Large intestine (tissue), 3 donors: ENCODE data around the gene MCL1. TPM values are rescaled to one million over a fixed set of nuclear protein-coding genes. Genes with fewer than 3 reads are reported as not detected.

Experiments used
- DNase-seq, 2 donors: peaks; one replicate each; pipeline versions ENCODE4 v3.0.0 to v3.0.0-alpha.2; 2013
- H3K27ac ChIP-seq: one replicate; pipeline ENCODE4 v1.5.1; 2013; ENCODE audit warnings: low read length
- H3K27me3 ChIP-seq: 2 replicates; pipeline ENCODE4 v1.6.1; 2013; ENCODE audit warnings: low read length; ENCODE audit not compliant: control insufficient read depth, insufficient read depth
- H3K36me3 ChIP-seq: 2 replicates; pipeline ENCODE4 v1.6.1; 2013; ENCODE audit warnings: low read length; ENCODE audit not compliant: control insufficient read depth, insufficient read depth
- H3K4me1 ChIP-seq: one replicate; pipeline ENCODE4 v1.6.1; 2013; ENCODE audit warnings: low read length; ENCODE audit not compliant: control insufficient read depth, insufficient read depth
- H3K4me3 ChIP-seq: one replicate; pipeline ENCODE4 v1.5.1; 2013; ENCODE audit warnings: low read length
- H3K9me3 ChIP-seq: one replicate; pipeline ENCODE4 v1.6.1; 2013; ENCODE audit warnings: mild to moderate bottlenecking, low read depth, low read length, moderate library complexity; ENCODE audit not compliant: control insufficient read depth
- WGBS: methylation state at CpG from one replicate; pipeline ENCODE4 v1.1.5; 2013; ENCODE audit warnings: low lambda C conversion rate; ENCODE audit not compliant: insufficient coverage; 5-methylcytosine and 5-hydroxymethylcytosine counted together
- polyA plus RNA-seq: library from polyadenylated mRNA; unstranded; fragments of 120-200 nt; gene quantifications from one replicate; pipeline ENCODE4 v1.2.1, GENCODE V29; 2013

The MCL1 gene
- polyA plus RNA-seq, 1 donor = 225 TPM

GRCh38 chr1:150537732-150538684 is 41.4 kb downstream of the MCL1 start:
- Histone ChIP-seq H3K36me3 (no peaks in the 10 kb centered on the region), H3K9me3 (no peaks in the 10 kb centered on the region), H3K27me3 (no peaks in the 10 kb centered on the region), H3K4me1 (peaks cover 9% of the 10 kb centered on the region), H3K27ac (no peak overlapping the region), H3K4me3 (no peak overlapping the region)
- WGBS = no CpG with 5 or more reads among the region's 17 CpGs
- DNase-seq = peak in 1 of 2 donors; percentile 4

GRCh38 chr1:150536836-150537731 is 42.3 kb downstream of the MCL1 start:
- no CpG with 5 or more reads among the region's 12 CpGs for WGBS

GRCh38 chr1:150535511-150536287 is 43.7 kb downstream of the MCL1 start:
- no peak for DNase-seq
- no CpG with 5 or more reads among the region's 14 CpGs for WGBS
- H3K36me3 ChIP-seq = no peaks in the 10 kb centered on the region
- H3K4me1 ChIP-seq = peaks cover 19% of the 10 kb centered on the region
- H3K9me3 ChIP-seq = no peaks in the 10 kb centered on the region
- H3K27me3 ChIP-seq = no peaks in the 10 kb centered on the region
- no peak overlapping the region for H3K27ac ChIP-seq
- H3K4me3 ChIP-seq = no peak overlapping the region

More at GRCh38 chr1:150536836-150537731, 42.3 kb downstream of the MCL1 start:
- H3K36me3 ChIP-seq = no peaks in the 10 kb centered on the region
- no peaks in the 10 kb centered on the region for H3K27me3 ChIP-seq
- H3K4me1 ChIP-seq = peaks cover 13% of the 10 kb centered on the region
- H3K4me3 ChIP-seq = no peak overlapping the region
- no peak overlapping the region for H3K27ac ChIP-seq
- H3K9me3 ChIP-seq = no peaks in the 10 kb centered on the region
- DNase-seq = peak in 1 of 2 donors; percentile 0

- Histone ChIP-seq H3K9me3 (no peaks in the 10 kb centered on the region), H3K27me3 (no peaks in the 10 kb centered on the region), H3K4me3 (no peak overlapping the region), H3K27ac (no peak overlapping the region), H3K36me3 (no peaks in the 10 kb centered on the region), H3K4me1 (peaks cover 22% of the 10 kb centered on the region)
- no CpG with 5 or more reads among the region's 6 CpGs for WGBS
- no peak for DNase-seq
Measured at GRCh38 chr1:150534002-150534401, 45.4 kb downstream of the MCL1 start.

GRCh38 chr1:150532860-150533259 is 46.5 kb downstream of the MCL1 start:
- H3K4me3 ChIP-seq = no peak overlapping the region
- no CpG with 5 or more reads among the region's 5 CpGs for WGBS
- peaks cover 24% of the 10 kb centered on the region for H3K4me1 ChIP-seq
- no peak for DNase-seq
- H3K36me3 ChIP-seq = no peaks in the 10 kb centered on the region
- no peaks in the 10 kb centered on the region for H3K9me3 ChIP-seq
- H3K27me3 ChIP-seq = no peaks in the 10 kb centered on the region
- H3K27ac ChIP-seq = peak overlapping the region; percentile 82

GRCh38 chr1:150530491-150531159 is 48.8 kb downstream of the MCL1 start:
- Histone ChIP-seq H3K4me1 (peaks cover 24% of the 10 kb centered on the region), H3K27me3 (no peaks in the 10 kb centered on the region), H3K36me3 (no peaks in the 10 kb centered on the region), H3K9me3 (no peaks in the 10 kb centered on the region), H3K27ac (no peak overlapping the region), H3K4me3 (no peak overlapping the region)
- DNase-seq = no peak
- WGBS = no CpG with 5 or more reads among the region's 14 CpGs

GRCh38 chr1:150529017-150529416 is 50.4 kb downstream of the MCL1 start:
- H3K27me3 ChIP-seq = no peaks in the 10 kb centered on the region
- H3K4me3 ChIP-seq = no peak overlapping the region
- H3K9me3 ChIP-seq = no peaks in the 10 kb centered on the region
- DNase-seq = peak in 1 of 2 donors; percentile 49
- H3K36me3 ChIP-seq = no peaks in the 10 kb centered on the region
- WGBS = 14% methylated on average over 2 of the region's 4 CpGs
- H3K27ac ChIP-seq = no peak overlapping the region
- peaks cover 21% of the 10 kb centered on the region for H3K4me1 ChIP-seq

- Histone ChIP-seq H3K9me3 (no peaks in the 10 kb centered on the region), H3K27me3 (no peaks in the 10 kb centered on the region), H3K27ac (no peak overlapping the region), H3K4me1 (peaks cover 17% of the 10 kb centered on the region), H3K4me3 (no peak overlapping the region), H3K36me3 (no peaks in the 10 kb centered on the region)
- WGBS = no CpG with 5 or more reads among the region's 1 CpG
- no peak for DNase-seq
Measured at GRCh38 chr1:150528196-150528595, 51.2 kb downstream of the MCL1 start.

- H3K4me3 ChIP-seq = no peak overlapping the region
- DNase-seq = no peak
- WGBS = no CpG with 5 or more reads among the region's 3 CpGs
- H3K9me3 ChIP-seq = no peaks in the 10 kb centered on the region
- H3K4me1 ChIP-seq = peaks cover 6% of the 10 kb centered on the region
- H3K27me3 ChIP-seq = no peaks in the 10 kb centered on the region
- no peak overlapping the region for H3K27ac ChIP-seq
- no peaks in the 10 kb centered on the region for H3K36me3 ChIP-seq
Measured at GRCh38 chr1:150525348-150525747, 54.1 kb downstream of the MCL1 start.
